ENCODE data around the gene SLC19A1.

The SLC19A1 gene

GRCh38 chr21:45542242-45542666, at the start of gene SLC19A1:
SLC19A1 (minus strand) TSS chr21:45542440; CDS start chr21:45537959, 4,481 bp downstream.
- DNase-seq: peak; percentile 25 to 37

- no peak for DNase-seq
Measured at GRCh38 chr21:45591619-45592207, 49.5 kb upstream of the SLC19A1 start.

GRCh38 chr21:45590726-45591618, 48.7 kb upstream of the SLC19A1 start:
- DNase-seq: no peak

- no peak for DNase-seq
Measured at GRCh38 chr21:45590246-45590725, 48.0 kb upstream of the SLC19A1 start.

GRCh38 chr21:45589686-45590245, 47.5 kb upstream of the SLC19A1 start:
- DNase-seq: no peak

- DNase-seq: no peak
Measured at GRCh38 chr21:45588871-45589491, 46.7 kb upstream of the SLC19A1 start.

- no peak for DNase-seq
Measured at GRCh38 chr21:45588086-45588825, 46.0 kb upstream of the SLC19A1 start.

- no peak for DNase-seq
Measured at GRCh38 chr21:45586289-45586858, 44.1 kb upstream of the SLC19A1 start.

GRCh38 chr21:45584786-45585185, 42.5 kb upstream of the SLC19A1 start:
- no peak for DNase-seq

GRCh38 chr21:45583831-45584509, 41.7 kb upstream of the SLC19A1 start:
- DNase-seq: no peak

GRCh38 chr21:45582128-45582527, 39.9 kb upstream of the SLC19A1 start:
- no peak for DNase-seq

- no peak for DNase-seq
Measured at GRCh38 chr21:45581322-45581712, 39.1 kb upstream of the SLC19A1 start.

GRCh38 chr21:45580576-45581321, 38.5 kb upstream of the SLC19A1 start:
- DNase-seq: no peak

- DNase-seq: no peak
Measured at GRCh38 chr21:45580181-45580575, 37.9 kb upstream of the SLC19A1 start.

- DNase-seq: no peak
Measured at GRCh38 chr21:45579383-45580180, 37.3 kb upstream of the SLC19A1 start.

- DNase-seq: no peak
Measured at GRCh38 chr21:45578811-45579381, 36.7 kb upstream of the SLC19A1 start.

GRCh38 chr21:45578176-45578801, 36.0 kb upstream of the SLC19A1 start:
- DNase-seq: peak; percentile 49 to 69

- DNase-seq: no peak
Measured at GRCh38 chr21:45577801-45578175, 35.5 kb upstream of the SLC19A1 start.

Data from SHP77 (cell line).